H1 (cell line): Measurements from ENCODE around the gene MFAP4. TPM values are rescaled to one million over a fixed set of nuclear protein-coding genes. Genes with fewer than 3 reads are reported as not detected.

Experiments
- CTCF ChIA-PET: fragments of 300-600 bp; sonication (Branson Sonifier 250); formaldehyde crosslinking; loops from one replicate; lab custom pipeline; 2021; ENCODE audit not compliant: partially characterized antibody; lab: Charles Lee
- POLR2A ChIA-PET: fragments of 300-600 bp; sonication (Branson Sonifier 250); formaldehyde crosslinking; loops from one replicate; lab custom pipeline; 2021; ENCODE audit warnings: inconsistent platforms; ENCODE audit not compliant: partially characterized antibody; lab: Charles Lee
- DNase-seq, 2 experiments: peaks; one replicate each; pipeline versions ENCODE4 v3.0.0 to v3.0.0-alpha.2; 2010 to 2022; ENCODE audit warnings: low spot score in 2 of 2, low read depth in 1 of 2, mixed read lengths in 1 of 2
- FAIRE-seq: peaks from 2 replicates; lab custom pipeline; 2011; peaks lifted over from hg19 to GRCh38; lab: Jason Lieb, UNC
- H2AFZ ChIP-seq: 2 replicates; pipeline ENCODE4 v1.8.1; 2012; ENCODE audit warnings: low read length, inconsistent platforms
- H2AK5ac ChIP-seq: 2 replicates; pipeline ENCODE4 v1.6.1; 2013; ENCODE audit warnings: low read depth, low read length
- H2BK120ac ChIP-seq: replicated peaks from 2 replicates; pipeline ENCODE3; 2013; ENCODE audit warnings: low read depth, low read length, inconsistent platforms
- H2BK12ac ChIP-seq: 2 replicates; pipeline ENCODE4 v1.6.1; 2013; ENCODE audit warnings: low read depth, low read length
- H2BK15ac ChIP-seq: 2 replicates; pipeline ENCODE4 v1.6.1; 2013; ENCODE audit warnings: low read length
- H2BK20ac ChIP-seq: 2 replicates; pipeline ENCODE4 v1.6.1; 2013; ENCODE audit warnings: low read length
- H2BK5ac ChIP-seq: 2 replicates; pipeline ENCODE4 v1.6.1; 2013; ENCODE audit warnings: low read depth, low read length
- H3K14ac ChIP-seq: 2 replicates; pipeline ENCODE4 v1.6.1; 2013; ENCODE audit warnings: inconsistent platforms; ENCODE audit not compliant: insufficient read length
- H3K18ac ChIP-seq: 2 replicates; pipeline ENCODE4 v1.6.1; 2013; ENCODE audit warnings: low read length; ENCODE audit errors: extremely low read depth
- H3K23ac ChIP-seq: 2 replicates; pipeline ENCODE4 v1.6.1; 2013; ENCODE audit warnings: inconsistent platforms; ENCODE audit not compliant: insufficient read length
- H3K23me2 ChIP-seq: 2 replicates; pipeline ENCODE4 v1.6.1; 2013; ENCODE audit warnings: low read depth, low read length
- H3K27ac ChIP-seq: 2 replicates; pipeline ENCODE4 v1.6.1; 2011; ENCODE audit warnings: low read depth, low read length, inconsistent platforms
- H3K27me3 ChIP-seq, 4 experiments: replicated peaks in 1 of 4; 1 replicate in 1 of 4; 2 replicates in 3 of 4; pipeline versions ENCODE4 v1.6.1 to v1.8.1; 2011 to 2013; ENCODE audit warnings: low read length in 3 of 4, mild to moderate bottlenecking in 3 of 4, inconsistent platforms in 2 of 4, mixed read lengths in 2 of 4, moderate library complexity in 1 of 4; ENCODE audit not compliant: control insufficient read depth in 3 of 4, insufficient read depth in 3 of 4; ENCODE audit errors: extremely low read depth in 1 of 4
- H3K36me3 ChIP-seq, 4 experiments: 2 replicates each; pipeline versions ENCODE4 v1.6.1 to v1.8.1; 2011 to 2013; ENCODE audit warnings: mild to moderate bottlenecking in 4 of 4, low read length in 3 of 4, moderate library complexity in 2 of 4, control low read depth in 1 of 4, inconsistent platforms in 1 of 4; ENCODE audit not compliant: insufficient read depth in 4 of 4, control insufficient read depth in 2 of 4
- H3K4ac ChIP-seq: replicated peaks from 2 replicates; pipeline ENCODE3; 2013; ENCODE audit warnings: low read length, low read depth, mixed read lengths, inconsistent platforms; ENCODE audit not compliant: insufficient read length
- H3K4me1 ChIP-seq, 4 experiments: replicated peaks in 1 of 4; 1 replicate in 1 of 4; 2 replicates in 3 of 4; pipeline versions ENCODE4 v1.6.1 to v1.8.1; 2011 to 2013; ENCODE audit warnings: low read length in 3 of 4, inconsistent platforms in 2 of 4, mixed read lengths in 1 of 4; ENCODE audit not compliant: insufficient read depth in 4 of 4, control insufficient read depth in 3 of 4
- H3K4me2 ChIP-seq, 2 experiments: 2 replicates each; pipeline versions ENCODE4 v1.6.1 to v1.8.1; 2011 to 2013; ENCODE audit warnings: low read depth in 2 of 2, low read length in 2 of 2, control low read depth in 1 of 2, inconsistent platforms in 1 of 2, mild to moderate bottlenecking in 1 of 2; ENCODE audit not compliant: insufficient read depth in 1 of 2
- H3K4me3 ChIP-seq, 4 experiments: fragments of 200-600, 300-600 bp in 1 of 4; sonication (generic), shearing (Covaris generic), sonication (Bioruptor Twin) in 1 of 4; 2 replicates each; pipeline versions ENCODE4 v1.5.1 to v1.8.1; 2011 to 2016; ENCODE audit warnings: low read length in 4 of 4, low read depth in 3 of 4, control low read depth in 2 of 4, inconsistent platforms in 2 of 4, mild to moderate bottlenecking in 2 of 4, mixed read lengths in 1 of 4, moderate library complexity in 1 of 4; ENCODE audit not compliant: insufficient read depth in 2 of 4; ENCODE audit errors: extremely low read depth in 1 of 4
- H3K56ac ChIP-seq: replicated peaks from 2 replicates; pipeline ENCODE3; 2013; ENCODE audit warnings: low read depth, mild to moderate bottlenecking, mixed read lengths, low read length, inconsistent platforms; ENCODE audit not compliant: insufficient read length
- H3K79me1 ChIP-seq: 2 replicates; pipeline ENCODE4 v1.6.1; 2013; ENCODE audit warnings: low read depth, low read length, control low read depth
- H3K79me2 ChIP-seq, 2 experiments: 2 replicates each; pipeline versions ENCODE4 v1.6.1 to v1.8.1; 2012 to 2013; ENCODE audit warnings: low read length in 2 of 2, mild to moderate bottlenecking in 2 of 2, inconsistent platforms in 1 of 2; ENCODE audit not compliant: insufficient read depth in 2 of 2, control insufficient read depth in 1 of 2
- H3K9ac ChIP-seq, 4 experiments: replicated peaks in 1 of 4; 1 replicate in 1 of 4; 2 replicates in 3 of 4; pipeline versions ENCODE4 v1.6.1 to v1.8.1; 2011 to 2013; ENCODE audit warnings: low read depth in 3 of 4, low read length in 3 of 4, control low read depth in 2 of 4, mild to moderate bottlenecking in 2 of 4, moderate library complexity in 2 of 4, inconsistent platforms in 1 of 4; ENCODE audit errors: extremely low read depth in 1 of 4
- H3K9me3 ChIP-seq, 2 experiments: 2 replicates each; pipeline versions ENCODE4 v1.6.1 to v1.8.1; 2012 to 2013; ENCODE audit warnings: mild to moderate bottlenecking in 2 of 2, moderate library complexity in 2 of 2, control low read depth in 1 of 2, inconsistent platforms in 1 of 2, low read depth in 1 of 2, low read length in 1 of 2, mixed read lengths in 1 of 2; ENCODE audit not compliant: insufficient read depth in 2 of 2
- H4K20me1 ChIP-seq, 2 experiments: replicated peaks in 1 of 2; 2 replicates each; pipeline versions ENCODE3 to v1.8.1; 2011 to 2013; ENCODE audit warnings: inconsistent platforms in 2 of 2, low read length in 2 of 2, mild to moderate bottlenecking in 1 of 2; ENCODE audit not compliant: insufficient read depth in 2 of 2, control insufficient read depth in 1 of 2
- H4K5ac ChIP-seq: 2 replicates; pipeline ENCODE4 v1.6.1; 2013; ENCODE audit warnings: low read length, low read depth, mixed read lengths, inconsistent platforms; ENCODE audit not compliant: insufficient read length
- H4K8ac ChIP-seq: 2 replicates; pipeline ENCODE4 v1.8.0; 2013; ENCODE audit warnings: mild to moderate bottlenecking, moderate library complexity, low read length, inconsistent platforms; ENCODE audit not compliant: insufficient read depth; ENCODE audit errors: extremely low read depth
- H4K91ac ChIP-seq: replicated peaks from 2 replicates; pipeline ENCODE3; 2013; ENCODE audit warnings: low read length, mixed read lengths, inconsistent platforms; ENCODE audit not compliant: insufficient read length
- SP4 ChIP-seq: IDR thresholded peaks from 2 replicates; pipeline ENCODE4 v1.6.1; 2012; ENCODE audit warnings: low read length, inconsistent platforms
- YY1 ChIP-seq: IDR thresholded peaks from 2 replicates; pipeline ENCODE4 v1.6.1; 2011; ENCODE audit warnings: low read depth, mild to moderate bottlenecking, low read length
- WGBS, 2 experiments: shearing (Covaris generic) in 1 of 2; methylation state at CpG; one replicate each; pipeline versions ENCODE4 v1.1.6 to v1.1.7; 2013 to 2015; ENCODE audit warnings: low lambda C conversion rate in 2 of 2, mixed read lengths in 2 of 2, inconsistent platforms in 1 of 2, low coverage in 1 of 2, missing lambda C conversion rate in 1 of 2; ENCODE audit not compliant: insufficient replicate concordance in 2 of 2, insufficient coverage in 1 of 2, insufficient read length in 1 of 2; ENCODE audit errors: extremely low coverage in 1 of 2, missing lambda C conversion rate in 1 of 2; 5-methylcytosine and 5-hydroxymethylcytosine counted together
- polyA plus RNA-seq, 7 experiments: library from polyadenylated mRNA; depleted of rRNA in 3 of 7; stranded (reverse) in 5 of 7; unstranded in 2 of 7; fragments of >200 nt in 5 of 7; fragments of 200-250 nt in 2 of 7; gene quantifications; 1 replicate in 5 of 7; 2 replicates in 1 of 7; 4 replicates in 1 of 7; pipeline versions ENCODE4 v1.2.1 to v1.2.3, GENCODE V29; 2011 to 2013; ENCODE audit warnings: missing spikeins in 2 of 7, mixed read lengths in 2 of 7
- total RNA-seq: library from RNA; stranded (reverse); fragmentation: NEBNext Ultra II Directional; extraction: Animal tissue kit (Norgen Biotek cat#: 25700); gene quantifications from 2 replicates; pipeline ENCODE4 v1.2.1, GENCODE V29; 2021

MFAP4 gene
- total and polyA plus RNA-seq, 2 of the 8 experiments (the other 6 are each of a cell fraction or from before 2014, with no cell fraction given), result 3.1 to 3.6 TPM

GRCh38 chr17:19433255-19433654 lies 46.3 kb upstream of the MFAP4 start:
- DNase-seq, result no peak
- no peak overlapping the region for H4K8ac ChIP-seq
- H2AFZ ChIP-seq, result no peak overlapping the region
- no peaks in the 10 kb centered on the region for H4K20me1 ChIP-seq
- no peak overlapping the region for H2BK12ac ChIP-seq
- no peaks in the 10 kb centered on the region for H3K27me3 ChIP-seq
- peak overlapping the region; percentile 28 to 43 for H3K4me2 ChIP-seq
- H3K18ac ChIP-seq, result no peak overlapping the region
- no peak overlapping the region for H2BK15ac ChIP-seq
- no peaks in the 10 kb centered on the region for H3K79me2 ChIP-seq
- no peak overlapping the region for H2BK20ac ChIP-seq
- ChIA-PET POLR2A (interaction anchor here (0.7 to 2.1 kb wide), 6 partner anchors 8 to 70 kb away, joined by 3 to 5 read pairs (median 3); no protein-coding TSS in a partner anchor), CTCF (interaction anchor here (0.7 to 4.4 kb wide), 27 partner anchors 8 to 333 kb away, joined by 3 to 31 read pairs (median 5); partner anchors contain the start of genes ALDH3A2 and B9D1)
- no peaks in the 10 kb centered on the region for H3K36me3 ChIP-seq
- H4K91ac ChIP-seq, result no peak overlapping the region
- H3K79me1 ChIP-seq, result no peaks in the 10 kb centered on the region
- no peak overlapping the region for H3K27ac ChIP-seq
- 5% methylated on average over 5 of the region's 5 CpGs; no CpG with 5 or more reads in 1 of the 2 experiments for WGBS, 2 experiments
- no peak overlapping the region for H2BK120ac ChIP-seq
- peak; percentile 60 for FAIRE-seq
- no peak overlapping the region for H3K4ac ChIP-seq
- H3K14ac ChIP-seq, result no peak overlapping the region
- H3K9me3 ChIP-seq, result no peaks in the 10 kb centered on the region
- H2BK5ac ChIP-seq, result no peak overlapping the region
- H3K23ac ChIP-seq, result no peak overlapping the region
- no peak overlapping the region for H2AK5ac ChIP-seq
- no peak overlapping the region for H3K56ac ChIP-seq
- H4K5ac ChIP-seq, result no peak overlapping the region
- peaks cover 2% of the 10 kb centered on the region; the same call in 1 of the 2 replicates for H3K23me2 ChIP-seq
- H3K4me1 ChIP-seq, result peaks cover 5 to 16% (median 11%) of the 10 kb centered on the region in 4 experiments
- H3K4me3 ChIP-seq, result peak overlapping the region in 1 of 4 experiments; percentile 31; a peak in 1 of 8 replicates
- no peak overlapping the region for H3K9ac ChIP-seq
- TF ChIP-seq SP4 (no peak), YY1 (0 out of 2 replicates have a peak, but pooled peaks have one; percentile 57)
